GM10266 (cell line): Measurements from ENCODE around the gene NPIPB8.
"Not testable (repeated sequence)": the region's sequence is repeated elsewhere in the genome, so short reads cannot be mapped to it uniquely, and the experiment has no call there.

Source experiments
- DNase-seq: peaks from one replicate; pipeline ENCODE4 v3.0.0; 2012; ENCODE audit errors: extremely low spot score
- CTCF ChIP-seq: IDR thresholded peaks from 2 replicates; pipeline ENCODE4 v1.5.1; 2012; ENCODE audit warnings: mild to moderate bottlenecking, low read depth; ENCODE audit not compliant: control insufficient read depth, insufficient read depth; ENCODE audit errors: missing control alignments

NPIPB8 gene

DNA sequence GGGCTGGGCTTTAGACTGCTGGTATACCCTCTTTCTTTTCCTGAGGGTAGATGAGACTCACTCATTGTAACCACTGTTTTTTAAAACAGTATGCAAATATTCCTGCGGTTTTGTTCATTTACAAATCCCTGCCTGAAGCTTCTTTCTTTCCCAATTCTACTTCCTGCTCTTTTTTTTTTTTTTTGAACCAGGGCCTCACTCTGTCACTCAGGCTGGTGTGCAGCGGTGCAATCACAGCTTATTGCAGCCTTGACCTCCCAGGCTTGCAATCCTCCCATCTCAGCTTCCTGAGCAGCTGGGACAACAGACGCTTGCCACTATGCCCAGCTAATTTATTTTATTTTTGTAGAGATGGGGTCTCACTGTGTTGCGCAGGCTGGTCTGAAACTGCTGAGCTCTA lies 20.0 kb upstream of the NPIPB8 start:
- TF ChIP-seq CTCF: no peak
- DNase-seq: no peak

GRCh38 chr16:28620316-28620715 lies 17.5 kb upstream of the NPIPB8 start:
- DNase-seq: not testable (repeated sequence)

GRCh38 chr16:28621481-28622155 lies 16.2 kb upstream of the NPIPB8 start:
- DNase-seq: no peak
- TF ChIP-seq CTCF: no peak

GRCh38 chr16:28622532-28623171 lies 15.2 kb upstream of the NPIPB8 start:
- DNase-seq: not testable (repeated sequence)

GRCh38 chr16:28623172-28623711 lies 14.6 kb upstream of the NPIPB8 start:
- TF ChIP-seq CTCF: no peak
- no peak for DNase-seq

- not testable (repeated sequence) for DNase-seq
Measured at GRCh38 chr16:28630905-28631304, 7.0 kb upstream of the NPIPB8 start.

DNA sequence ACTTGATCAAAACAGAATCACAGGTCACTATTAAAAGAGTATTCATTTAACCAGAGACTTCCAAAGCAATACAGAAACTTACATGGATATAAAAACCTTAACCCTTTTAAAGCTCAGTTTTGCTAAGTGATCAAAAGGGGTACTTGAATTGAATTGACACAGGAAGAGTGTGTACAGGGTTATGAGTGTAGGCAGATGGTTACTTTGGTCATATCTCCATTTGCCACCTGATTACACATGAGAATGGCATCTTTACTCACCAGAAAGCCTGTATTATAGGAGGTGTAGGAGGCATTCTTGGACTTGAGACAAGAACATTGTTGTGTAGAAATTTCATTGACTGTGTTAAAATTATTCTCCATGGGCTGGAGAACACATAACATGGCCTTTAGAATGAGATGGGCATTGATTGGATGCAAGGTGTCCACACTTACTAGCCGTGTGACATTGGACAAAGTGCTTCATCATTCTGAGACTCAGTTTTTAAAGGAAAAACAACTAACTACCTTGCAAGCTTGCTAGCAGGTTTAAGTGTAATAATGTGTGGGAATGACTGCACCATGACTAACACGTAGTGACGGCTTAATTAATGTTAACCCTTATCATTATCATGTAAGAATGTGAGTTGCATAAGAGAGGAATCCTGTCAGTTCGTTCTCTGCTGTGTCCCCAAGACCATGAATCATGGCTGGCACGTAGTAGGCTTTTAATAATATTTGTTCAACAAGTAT lies 1.6 kb upstream of the NPIPB8 start:
- DNase-seq: not testable (repeated sequence)

DNA sequence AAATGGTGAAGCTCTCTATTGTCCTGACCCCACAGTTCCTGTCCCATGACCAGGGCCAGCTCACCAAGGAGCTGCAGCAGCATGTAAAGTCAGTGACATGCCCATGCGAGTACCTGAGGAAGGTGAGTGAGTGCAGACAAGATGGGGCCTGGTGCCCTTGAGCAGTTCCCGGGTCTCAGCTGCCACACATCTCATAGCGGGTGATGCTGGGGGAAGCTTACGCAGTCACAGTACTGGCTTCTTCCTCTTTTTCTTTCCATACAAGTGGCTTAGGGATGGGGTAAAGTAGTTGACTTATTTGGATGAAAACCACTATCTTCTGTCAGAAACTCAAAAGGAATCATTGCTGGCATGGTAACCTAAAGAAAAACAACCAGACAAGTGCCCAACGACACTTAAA lies 494 bp downstream of the NPIPB8 start:
- DNase-seq: not testable (repeated sequence)

DNA sequence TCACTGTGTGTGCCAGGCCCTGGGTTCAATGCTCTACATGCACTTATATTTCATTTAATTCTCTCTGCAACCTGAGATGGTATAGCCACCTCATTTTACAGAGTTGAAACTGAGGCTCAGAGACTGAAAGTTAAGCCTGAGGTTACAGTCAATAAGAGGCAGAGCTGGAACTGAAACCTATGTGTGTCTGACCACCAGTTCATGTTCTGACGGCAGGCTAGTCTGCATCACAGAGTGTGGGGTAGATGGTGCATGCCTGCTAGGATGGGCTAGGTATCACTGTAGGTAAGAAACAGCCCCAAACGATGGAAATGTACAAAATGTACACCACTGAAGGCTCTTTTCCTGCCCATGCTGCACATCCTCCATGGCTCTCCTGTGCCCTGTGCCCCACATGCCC lies 2.1 kb downstream of the NPIPB8 start:
- not testable (repeated sequence) for DNase-seq

GRCh38 chr16:28666264-28666663 lies 28.4 kb downstream of the NPIPB8 start:
- DNase-seq: not testable (repeated sequence)

DNA sequence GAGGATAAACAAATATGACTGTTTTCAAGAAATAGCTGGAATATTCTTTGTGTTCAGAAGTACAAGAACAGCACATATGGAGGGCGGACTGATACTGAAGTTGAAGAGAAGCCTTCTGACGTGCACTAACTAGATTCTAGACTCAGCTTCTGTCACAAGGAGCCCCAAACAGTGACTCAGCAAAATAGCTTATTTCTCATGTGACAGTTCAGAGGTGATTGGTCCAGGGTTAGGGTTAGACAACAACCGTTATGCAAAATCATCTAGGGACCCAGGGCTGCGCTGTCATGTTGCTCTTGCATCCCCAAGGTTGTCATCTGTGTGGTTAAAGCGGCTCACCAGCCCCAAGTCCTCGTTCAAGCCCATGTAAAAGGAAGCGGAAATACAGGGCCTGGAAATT lies 29.6 kb downstream of the NPIPB8 start:
- not testable (repeated sequence) for DNase-seq

DNA sequence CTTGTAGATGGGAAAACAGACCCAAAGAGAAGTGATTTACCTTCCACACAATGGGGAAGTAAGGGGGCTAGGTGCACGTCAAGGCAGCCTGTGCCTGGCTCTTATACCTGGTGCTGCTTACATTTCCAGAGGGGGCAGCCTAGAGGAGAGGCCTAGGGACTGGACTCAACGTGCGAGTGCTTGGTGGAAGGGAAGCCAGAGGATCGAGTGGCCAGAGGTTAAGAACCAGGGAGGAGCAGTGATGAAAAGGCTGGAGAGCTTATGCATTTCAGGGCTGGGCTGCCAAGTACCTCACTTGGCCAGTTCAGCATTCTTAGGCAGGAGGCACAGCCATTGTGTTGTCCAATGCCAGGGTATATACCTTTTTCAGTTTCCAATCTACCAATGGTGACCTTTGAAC lies 30.3 kb downstream of the NPIPB8 start:
- not testable (repeated sequence) for DNase-seq

DNA sequence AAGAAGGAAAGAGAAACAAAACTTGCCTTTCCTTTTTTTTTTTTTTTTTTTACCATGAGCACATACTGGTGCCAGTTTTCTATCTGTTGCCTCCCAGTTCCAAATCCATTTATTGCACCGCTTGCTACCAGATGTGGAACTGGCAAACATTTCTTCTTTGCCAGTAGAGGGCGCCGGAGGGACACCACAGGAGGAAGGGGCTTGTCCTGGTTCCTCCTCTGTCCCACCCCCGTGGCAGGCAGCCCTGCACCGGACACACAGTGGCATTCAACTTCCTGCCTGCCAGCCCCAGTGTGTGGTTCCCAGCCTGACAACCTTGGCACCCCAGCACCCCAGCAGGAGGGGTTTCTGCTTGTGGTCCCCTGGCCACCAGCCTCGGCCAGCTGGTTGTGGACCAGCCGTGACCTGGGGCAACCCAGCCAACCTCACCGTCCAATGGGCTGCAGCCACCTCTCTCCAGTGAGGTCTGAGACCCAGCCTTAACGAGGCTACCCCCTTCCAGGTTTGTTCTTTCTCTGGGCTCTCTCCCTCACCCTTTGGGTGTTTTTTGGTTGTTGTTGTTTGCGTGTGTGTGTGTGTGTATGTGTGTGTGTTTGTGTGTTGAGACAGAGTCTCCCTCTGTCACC lies 50.6 kb downstream of the NPIPB8 start:
- not testable (repeated sequence) for DNase-seq

- not testable (repeated sequence) for DNase-seq
Measured at GRCh38 chr16:28689425-28689824, 51.6 kb downstream of the NPIPB8 start.

DNA sequence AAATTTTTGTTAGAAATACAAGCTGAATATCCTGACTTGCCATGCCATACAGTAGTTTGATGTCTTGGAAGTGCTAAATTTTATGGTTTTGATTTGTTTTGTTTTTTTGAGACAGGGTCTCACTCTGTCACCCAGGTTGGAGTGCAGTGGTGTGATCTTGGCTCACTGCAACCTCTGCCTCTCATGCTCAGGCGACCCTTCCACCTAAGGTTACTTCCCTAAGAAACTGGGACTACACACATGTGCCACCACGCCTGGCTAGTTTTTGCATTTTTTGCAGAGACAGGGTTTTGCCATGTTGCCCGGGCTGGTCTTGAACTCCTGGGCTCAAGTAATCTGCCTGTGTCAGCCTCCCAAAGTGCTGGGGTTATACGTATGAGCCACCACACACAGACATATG lies 53.9 kb downstream of the NPIPB8 start:
- DNase-seq: not testable (repeated sequence)

- DNase-seq: not testable (repeated sequence)
Measured at GRCh38 chr16:28693257-28693950, 55.5 kb downstream of the NPIPB8 start.
